Liver (tissue), 9 donors: ENCODE results near the gene JDP2. TPM values are rescaled to one million over a fixed set of nuclear protein-coding genes. Genes with fewer than 3 reads are reported as not detected.

Source experiments
- DNase-seq: peaks from one replicate; pipeline ENCODE4 v3.0.0-alpha.2; 2017; ENCODE audit warnings: low spot score
- H3K27ac ChIP-seq, 2 donors: one replicate each; pipeline ENCODE4 v1.7.0; 2013; ENCODE audit warnings: inconsistent platforms in 2 of 2, low read length in 2 of 2, control low read depth in 1 of 2, low read depth in 1 of 2, mild to moderate bottlenecking in 1 of 2
- H3K27me3 ChIP-seq, 4 donors: one replicate each; pipeline versions ENCODE4 v1.6.1 to v1.7.0; 2013; ENCODE audit warnings: low read length in 3 of 4, inconsistent platforms in 1 of 4, mild to moderate bottlenecking in 1 of 4, moderate library complexity in 1 of 4; ENCODE audit not compliant: control insufficient read depth in 4 of 4, insufficient read depth in 4 of 4
- H3K36me3 ChIP-seq, 4 donors: one replicate each; pipeline versions ENCODE4 v1.6.1 to v1.7.0; 2013; ENCODE audit warnings: low read length in 3 of 4, mild to moderate bottlenecking in 3 of 4, low read depth in 1 of 4, moderate library complexity in 1 of 4; ENCODE audit not compliant: control insufficient read depth in 4 of 4, insufficient read depth in 3 of 4
- H3K4me1 ChIP-seq, 4 donors: one replicate each; pipeline versions ENCODE4 v1.6.1 to v1.7.0; 2013; ENCODE audit warnings: low read length in 3 of 4, mild to moderate bottlenecking in 3 of 4, moderate library complexity in 1 of 4; ENCODE audit not compliant: control insufficient read depth in 4 of 4, insufficient read depth in 4 of 4
- H3K4me3 ChIP-seq, 3 donors: one replicate each; pipeline versions ENCODE4 v1.6.1 to v1.7.0; 2013; ENCODE audit warnings: low read length in 3 of 3, control low read depth in 1 of 3, low read depth in 1 of 3, mild to moderate bottlenecking in 1 of 3
- H3K9ac ChIP-seq, 2 donors: one replicate each; pipeline ENCODE4 v1.7.0; 2013; ENCODE audit warnings: low read length in 2 of 2, mild to moderate bottlenecking in 2 of 2, moderate library complexity in 2 of 2, control low read depth in 1 of 2, low read depth in 1 of 2
- H3K9me3 ChIP-seq, 4 donors: one replicate each; pipeline versions ENCODE4 v1.6.1 to v1.7.0; 2013; ENCODE audit warnings: low read length in 3 of 4; ENCODE audit not compliant: control insufficient read depth in 4 of 4
- ATF3 ChIP-seq: IDR thresholded peaks from 2 replicates; pipeline ENCODE4 v1.6.1; 2016; ENCODE audit warnings: antibody characterized with exemption
- FOXA1 ChIP-seq: IDR thresholded peaks from 2 replicates; pipeline ENCODE4 v1.6.1; 2016; ENCODE audit warnings: antibody characterized with exemption
- FOXA2 ChIP-seq: IDR thresholded peaks from 2 replicates; pipeline ENCODE4 v1.6.1; 2016; ENCODE audit warnings: antibody characterized with exemption
- GABPA ChIP-seq, 2 donors: IDR thresholded peaks in 1 of 2; conservative IDR thresholded peaks in 1 of 2; 2 replicates each; pipeline ENCODE4 v1.6.1; 2016; ENCODE audit warnings: antibody characterized with exemption in 2 of 2, mild to moderate bottlenecking in 1 of 2, moderate library complexity in 1 of 2
- HNF4A ChIP-seq, 2 donors: conservative IDR thresholded peaks; 2 replicates each; pipeline ENCODE4 v1.6.1; 2016; ENCODE audit warnings: antibody characterized with exemption in 2 of 2, mild to moderate bottlenecking in 2 of 2
- HNF4G ChIP-seq: IDR thresholded peaks from 2 replicates; pipeline ENCODE4 v1.6.1; 2016; ENCODE audit warnings: antibody characterized with exemption
- NR2F2 ChIP-seq: IDR thresholded peaks from 2 replicates; pipeline ENCODE4 v1.6.1; 2016; ENCODE audit warnings: antibody characterized with exemption
- RAD21 ChIP-seq, 2 donors: IDR thresholded peaks; 2 replicates each; pipeline ENCODE4 v1.6.1; 2016; ENCODE audit warnings: antibody characterized with exemption in 2 of 2, mild to moderate bottlenecking in 2 of 2
- RXRA ChIP-seq, 2 donors: IDR thresholded peaks; 2 replicates each; pipeline ENCODE4 v1.6.1; 2017 to 2018; ENCODE audit warnings: antibody characterized with exemption in 2 of 2, mild to moderate bottlenecking in 1 of 2
- SP1 ChIP-seq: IDR thresholded peaks from 2 replicates; pipeline ENCODE4 v1.6.1; 2018; ENCODE audit warnings: antibody characterized with exemption, mild to moderate bottlenecking
- YY1 ChIP-seq: IDR thresholded peaks from 2 replicates; pipeline ENCODE4 v1.6.1; 2016; ENCODE audit warnings: antibody characterized with exemption, mild to moderate bottlenecking
- WGBS: extraction: QIAGEN DNeasy Blood & Tissue Kit; methylation state at CpG from one replicate; pipeline ENCODE4 v1.1.7; 2013; 5-methylcytosine and 5-hydroxymethylcytosine counted together
- polyA plus RNA-seq, 2 donors: library from polyadenylated mRNA; stranded (reverse) in 1 of 2; unstranded in 1 of 2; fragments of 200-250 nt in 1 of 2; fragments of >200 nt in 1 of 2; fragmentation: Nextera tagmentation in 1 of 2; extraction: Ambion mirVana in 1 of 2; gene quantifications; one replicate each; pipeline versions ENCODE4 v1.2.1 to v1.2.3, GENCODE V29; 2013 to 2015
- total RNA-seq, 2 donors: library from RNA; depleted of rRNA; stranded (reverse); fragments of >200 nt; gene quantifications; one replicate each; pipeline ENCODE4 v1.2.3, GENCODE V29; 2014
- TF ChIP-seq, protein P1 (sequence below): IDR thresholded peaks from 2 replicates; pipeline ENCODE4 v1.6.1; 2016; ENCODE audit warnings: antibody characterized with exemption, mild to moderate bottlenecking
- TF ChIP-seq, protein P2 (sequence below): IDR thresholded peaks from 2 replicates; pipeline ENCODE4 v1.6.1; 2016; ENCODE audit warnings: antibody characterized with exemption
- donor health status: healthy.
- donor health status: healthy.
- donor health status: healthy.
- donor health status: healthy.
- donor health status: healthy.

The JDP2 gene
- total and polyA plus RNA-seq, 4 donors, result 2.4 to 14.6 (median 8.7) TPM

GRCh38 chr14:75469606-75470237 is 41.9 kb downstream of the JDP2 start:
- DNase-seq, result no peak
- H3K27me3 ChIP-seq, result no peaks in the 10 kb centered on the region
- H3K4me1 ChIP-seq, result peaks cover 7 to 24% (median 18%) of the 10 kb centered on the region in 4 donors
- no peaks in the 10 kb centered on the region for H3K9me3 ChIP-seq
- H3K36me3 ChIP-seq, result peaks cover 2 to 22% (median 13%) of the 10 kb centered on the region in 4 donors
- no peak overlapping the region for H3K9ac ChIP-seq
- 39% methylated on average over 25 of the region's 25 CpGs for WGBS
- TF ChIP-seq HNF4A (conservative IDR thresholded peaks at IDR 0.05) (peak in 1 of 2 donors; percentile 18), RAD21 (IDR thresholded peaks at IDR 0.05) (peak; percentile 34 to 40), FOXA1 (peak; percentile 5), NR2F2 (no peak), RXRA (IDR thresholded peaks at IDR 0.05) (peak in 1 of 2 donors; percentile 8)
- H3K4me3 ChIP-seq, result peak overlapping the region in 1 of 3 donors; percentile 16
- peak overlapping the region; percentile 43 to 65 for H3K27ac ChIP-seq

DNA sequence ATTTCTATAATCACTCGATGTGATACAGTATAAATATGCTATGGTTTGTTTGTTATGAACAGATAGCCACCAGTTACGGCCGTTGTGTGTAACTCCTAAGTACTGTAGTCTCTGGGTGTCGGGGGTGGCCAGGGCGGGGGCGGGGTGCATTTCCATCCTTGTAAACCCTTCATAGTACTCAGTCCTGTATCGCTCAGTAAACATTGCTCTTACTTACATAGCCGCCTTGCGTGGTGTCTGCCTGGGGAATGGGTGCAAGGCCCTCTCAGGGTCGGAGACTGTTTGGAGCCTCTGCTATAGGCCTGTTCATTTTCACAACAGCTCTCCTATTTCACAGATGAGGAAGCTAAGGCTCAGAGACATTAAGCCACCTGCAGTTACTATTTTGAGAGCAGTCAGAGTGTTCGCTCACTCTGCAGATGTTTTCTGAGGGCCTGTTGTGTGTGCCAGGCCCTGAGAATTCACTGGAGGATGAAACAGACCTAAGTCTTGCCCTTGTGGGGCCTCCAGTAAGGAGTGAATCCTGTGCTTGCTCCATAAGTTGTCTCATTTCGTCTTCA is 42.5 kb downstream of the JDP2 start:
- H3K27me3 ChIP-seq, result no peaks in the 10 kb centered on the region
- peak overlapping the region in 1 of 2 donors; percentile 1 for H3K9ac ChIP-seq
- no peak for TF ChIP-seq YY1
- TF ChIP-seq RAD21 (IDR thresholded peaks at IDR 0.05), result no peak
- no peak for TF ChIP-seq RXRA (IDR thresholded peaks at IDR 0.05)
- TF ChIP-seq, protein P1, sequence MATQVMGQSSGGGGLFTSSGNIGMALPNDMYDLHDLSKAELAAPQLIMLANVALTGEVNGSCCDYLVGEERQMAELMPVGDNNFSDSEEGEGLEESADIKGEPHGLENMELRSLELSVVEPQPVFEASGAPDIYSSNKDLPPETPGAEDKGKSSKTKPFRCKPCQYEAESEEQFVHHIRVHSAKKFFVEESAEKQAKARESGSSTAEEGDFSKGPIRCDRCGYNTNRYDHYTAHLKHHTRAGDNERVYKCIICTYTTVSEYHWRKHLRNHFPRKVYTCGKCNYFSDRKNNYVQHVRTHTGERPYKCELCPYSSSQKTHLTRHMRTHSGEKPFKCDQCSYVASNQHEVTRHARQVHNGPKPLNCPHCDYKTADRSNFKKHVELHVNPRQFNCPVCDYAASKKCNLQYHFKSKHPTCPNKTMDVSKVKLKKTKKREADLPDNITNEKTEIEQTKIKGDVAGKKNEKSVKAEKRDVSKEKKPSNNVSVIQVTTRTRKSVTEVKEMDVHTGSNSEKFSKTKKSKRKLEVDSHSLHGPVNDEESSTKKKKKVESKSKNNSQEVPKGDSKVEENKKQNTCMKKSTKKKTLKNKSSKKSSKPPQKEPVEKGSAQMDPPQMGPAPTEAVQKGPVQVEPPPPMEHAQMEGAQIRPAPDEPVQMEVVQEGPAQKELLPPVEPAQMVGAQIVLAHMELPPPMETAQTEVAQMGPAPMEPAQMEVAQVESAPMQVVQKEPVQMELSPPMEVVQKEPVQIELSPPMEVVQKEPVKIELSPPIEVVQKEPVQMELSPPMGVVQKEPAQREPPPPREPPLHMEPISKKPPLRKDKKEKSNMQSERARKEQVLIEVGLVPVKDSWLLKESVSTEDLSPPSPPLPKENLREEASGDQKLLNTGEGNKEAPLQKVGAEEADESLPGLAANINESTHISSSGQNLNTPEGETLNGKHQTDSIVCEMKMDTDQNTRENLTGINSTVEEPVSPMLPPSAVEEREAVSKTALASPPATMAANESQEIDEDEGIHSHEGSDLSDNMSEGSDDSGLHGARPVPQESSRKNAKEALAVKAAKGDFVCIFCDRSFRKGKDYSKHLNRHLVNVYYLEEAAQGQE, result no peak
- no peak for TF ChIP-seq ATF3
- TF ChIP-seq GABPA (IDR thresholded peaks at IDR 0.05 in 1 of 2, conservative IDR thresholded peaks at IDR 0.05 in 1 of 2), result no peak
- TF ChIP-seq FOXA2, result no peak
- TF ChIP-seq NR2F2, result no peak
- TF ChIP-seq FOXA1, result no peak
- TF ChIP-seq, protein P2, sequence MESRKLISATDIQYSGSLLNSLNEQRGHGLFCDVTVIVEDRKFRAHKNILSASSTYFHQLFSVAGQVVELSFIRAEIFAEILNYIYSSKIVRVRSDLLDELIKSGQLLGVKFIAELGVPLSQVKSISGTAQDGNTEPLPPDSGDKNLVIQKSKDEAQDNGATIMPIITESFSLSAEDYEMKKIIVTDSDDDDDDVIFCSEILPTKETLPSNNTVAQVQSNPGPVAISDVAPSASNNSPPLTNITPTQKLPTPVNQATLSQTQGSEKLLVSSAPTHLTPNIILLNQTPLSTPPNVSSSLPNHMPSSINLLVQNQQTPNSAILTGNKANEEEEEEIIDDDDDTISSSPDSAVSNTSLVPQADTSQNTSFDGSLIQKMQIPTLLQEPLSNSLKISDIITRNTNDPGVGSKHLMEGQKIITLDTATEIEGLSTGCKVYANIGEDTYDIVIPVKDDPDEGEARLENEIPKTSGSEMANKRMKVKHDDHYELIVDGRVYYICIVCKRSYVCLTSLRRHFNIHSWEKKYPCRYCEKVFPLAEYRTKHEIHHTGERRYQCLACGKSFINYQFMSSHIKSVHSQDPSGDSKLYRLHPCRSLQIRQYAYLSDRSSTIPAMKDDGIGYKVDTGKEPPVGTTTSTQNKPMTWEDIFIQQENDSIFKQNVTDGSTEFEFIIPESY, result no peak
- TF ChIP-seq HNF4G, result no peak
- no peak for TF ChIP-seq SP1
- no peak for DNase-seq
- H3K9me3 ChIP-seq, result no peaks in the 10 kb centered on the region
- peak overlapping the region; percentile 4 to 65 for H3K27ac ChIP-seq
- H3K4me3 ChIP-seq, result no peak overlapping the region
- peaks cover 3 to 22% (median 13%) of the 10 kb centered on the region in 4 donors for H3K36me3 ChIP-seq
- H3K4me1 ChIP-seq, result peaks cover 7 to 24% (median 18%) of the 10 kb centered on the region in 4 donors
- WGBS, result 55% methylated on average over 12 of the region's 12 CpGs
